Measurements from ENCODE around the gene DDX18.

Gene DDX18

GRCh38 chr2:117856415-117857210 lies 42.1 kb downstream of the DDX18 start:
- TF ChIP-seq CTCF (IDR thresholded peaks at IDR 0.05; ENCODE audit: borderline replicate concordance, control extremely low read depth, extremely low read depth, insufficient read depth, missing control alignments) = no peak
- in situ Hi-C loops (cut with MboI; ENCODE audit: low sequenced_read_pairs, unreplicated experiment) = no loop called here
- no peak for DNase-seq (ENCODE audit: low spot score)

DNA sequence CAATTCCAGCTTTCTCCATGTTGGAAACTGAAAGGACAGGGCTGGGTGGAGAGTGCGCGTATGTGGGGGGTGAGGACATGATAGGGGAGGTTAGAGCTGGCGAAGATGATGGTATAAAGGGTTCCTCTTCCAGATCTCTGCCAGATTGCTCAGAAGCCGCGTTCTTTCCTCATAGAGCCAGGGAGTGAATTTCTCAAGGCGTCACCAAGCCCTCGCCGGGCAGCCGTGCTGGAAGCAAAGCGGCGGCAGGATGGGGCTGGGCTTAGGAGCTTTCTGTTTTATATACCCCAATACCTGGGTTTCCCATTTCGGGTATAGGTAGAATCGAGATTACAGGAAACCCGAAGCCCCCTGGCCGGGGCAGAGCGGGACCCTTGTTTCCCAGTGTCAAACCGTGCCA lies 43.8 kb downstream of the DDX18 start:
- no peak for DNase-seq (ENCODE audit: low spot score)
- no peak for TF ChIP-seq CTCF (IDR thresholded peaks at IDR 0.05; ENCODE audit: borderline replicate concordance, control extremely low read depth, extremely low read depth, insufficient read depth, missing control alignments)
- in situ Hi-C loops (cut with MboI; ENCODE audit: low sequenced_read_pairs, unreplicated experiment) = no loop called here

GRCh38 chr2:117858892-117859531 lies 44.5 kb downstream of the DDX18 start:
- in situ Hi-C loops (cut with MboI; ENCODE audit: low sequenced_read_pairs, unreplicated experiment) = no loop called here
- no peak for TF ChIP-seq CTCF (IDR thresholded peaks at IDR 0.05; ENCODE audit: borderline replicate concordance, control extremely low read depth, extremely low read depth, insufficient read depth, missing control alignments)

DNA sequence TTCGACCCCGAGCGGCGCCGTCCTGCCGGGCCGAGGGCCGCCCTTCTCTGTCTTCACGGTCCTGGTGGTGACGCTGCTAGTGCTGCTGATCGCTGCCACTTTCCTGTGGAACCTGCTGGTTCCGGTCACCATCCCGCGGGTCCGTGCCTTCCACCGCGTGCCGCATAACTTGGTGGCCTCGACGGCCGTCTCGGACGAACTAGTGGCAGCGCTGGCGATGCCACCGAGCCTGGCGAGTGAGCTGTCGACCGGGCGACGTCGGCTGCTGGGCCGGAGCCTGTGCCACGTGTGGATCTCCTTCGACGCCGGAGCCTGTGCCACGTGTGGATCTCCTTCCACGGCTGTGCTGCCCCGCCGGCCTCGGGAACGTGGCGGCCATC lies 45.0 kb downstream of the DDX18 start:
- TF ChIP-seq CTCF (IDR thresholded peaks at IDR 0.05; ENCODE audit: borderline replicate concordance, control extremely low read depth, extremely low read depth, insufficient read depth, missing control alignments) = no peak
- in situ Hi-C loops (cut with MboI; ENCODE audit: low sequenced_read_pairs, unreplicated experiment) = no loop called here
- no peak for DNase-seq (ENCODE audit: low spot score)

More at GRCh38 chr2:117858892-117859531, 44.5 kb downstream of the DDX18 start:
- DNase-seq (ENCODE audit: low spot score) = no peak

DNA sequence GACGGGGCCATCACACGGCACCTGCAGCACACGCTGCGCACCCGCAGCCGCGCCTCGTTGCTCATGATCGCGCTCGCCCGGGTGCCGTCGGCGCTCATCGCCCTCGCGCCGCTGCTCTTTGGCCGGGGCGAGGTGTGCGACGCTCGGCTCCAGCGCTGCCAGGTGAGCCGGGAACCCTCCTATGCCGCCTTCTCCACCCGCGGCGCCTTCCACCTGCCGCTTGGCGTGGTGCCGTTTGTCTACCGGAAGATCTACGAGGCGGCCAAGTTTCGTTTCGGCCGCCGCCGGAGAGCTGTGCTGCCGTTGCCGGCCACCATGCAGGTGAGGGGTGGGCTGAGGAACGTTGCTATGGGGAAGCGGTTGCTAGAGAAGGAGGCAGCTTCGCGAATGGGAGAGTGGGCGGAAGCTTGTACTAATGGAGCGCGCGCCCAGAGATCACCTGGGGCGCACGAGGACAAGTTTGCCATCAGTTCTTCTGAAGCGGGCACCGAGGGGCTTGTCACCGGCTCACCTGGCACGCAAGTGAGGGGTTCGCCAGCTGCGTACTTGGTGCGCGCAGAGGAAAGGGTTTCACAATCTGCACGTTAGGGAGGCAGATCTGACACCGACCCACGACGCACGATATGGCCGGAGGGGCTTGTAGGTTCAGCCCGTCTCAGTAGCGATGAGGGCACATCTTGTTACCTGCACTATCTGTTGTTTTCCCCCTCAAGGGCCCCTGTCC lies 45.6 kb downstream of the DDX18 start:
- DNase-seq (ENCODE audit: low spot score) = no peak
- in situ Hi-C loops (cut with MboI; ENCODE audit: low sequenced_read_pairs, unreplicated experiment) = no loop called here
- TF ChIP-seq CTCF (IDR thresholded peaks at IDR 0.05; ENCODE audit: borderline replicate concordance, control extremely low read depth, extremely low read depth, insufficient read depth, missing control alignments) = no peak

DNA sequence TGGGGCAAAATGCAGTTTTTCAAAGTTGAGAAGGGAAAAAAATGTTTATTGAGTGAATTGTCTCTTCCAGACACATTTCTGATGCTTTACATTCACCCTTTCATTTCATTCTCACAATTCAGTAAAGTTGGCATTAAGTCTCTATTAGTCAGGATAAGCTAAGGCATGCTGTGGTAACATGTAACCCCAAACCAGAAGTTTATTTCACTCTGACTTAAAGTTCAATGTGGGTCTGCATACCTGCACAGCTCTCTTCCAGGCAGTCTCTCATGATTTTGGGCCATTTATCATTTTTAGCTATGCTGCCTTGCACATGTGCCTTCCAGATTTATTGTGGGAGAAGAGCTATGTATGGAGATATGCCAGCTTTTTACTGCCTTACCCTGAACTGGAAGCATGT lies 48.0 kb downstream of the DDX18 start:
- DNase-seq (ENCODE audit: low spot score) = no peak
- in situ Hi-C loops (cut with MboI; ENCODE audit: low sequenced_read_pairs, unreplicated experiment) = no loop called here
- TF ChIP-seq CTCF (IDR thresholded peaks at IDR 0.05; ENCODE audit: borderline replicate concordance, control extremely low read depth, extremely low read depth, insufficient read depth, missing control alignments) = no peak
